Hepatocyte (in vitro differentiated cells): ENCODE measurements around the gene AKR1E2.

ENCODE experiments used
- CTCF ChIP-seq: fragments of 200-600 bp; sonication (generic); IDR thresholded peaks from 2 replicates; pipeline ENCODE4 v1.5.1; 2016; ENCODE audit warnings: antibody characterized with exemption, mild to moderate bottlenecking; ENCODE audit not compliant: poor library complexity
- EZH2 ChIP-seq: fragments of 200-600 bp; sonication (generic); IDR thresholded peaks from 2 replicates; pipeline ENCODE4 v1.6.1; 2016; ENCODE audit warnings: antibody characterized with exemption, mild to moderate bottlenecking, borderline replicate concordance
- EZH2phosphoT487 ChIP-seq: fragments of 200-600 bp; sonication (generic); IDR thresholded peaks from one replicate; pipeline ENCODE4 v1.6.1; 2018; ENCODE audit warnings: antibody characterized with exemption, mild to moderate bottlenecking, low read depth, moderate library complexity; ENCODE audit not compliant: unreplicated experiment, severe bottlenecking

GRCh38 chr10:4845766-4846165 is 19.8 kb downstream of the AKR1E2 start:
- no peak for TF ChIP-seq EZH2
- no peak for TF ChIP-seq CTCF
- no peak for TF ChIP-seq EZH2phosphoT487
